SIG-M5 treated with dmso at 0.1 percent for 504 hours (cell line): ENCODE data around the gene RETN.

Experiments used
- DNase-seq: peaks from one replicate; lab custom pipeline; 2025; ENCODE audit not compliant: unreplicated experiment; lab: John Stamatoyannopoulos, UW

The RETN gene

DNA sequence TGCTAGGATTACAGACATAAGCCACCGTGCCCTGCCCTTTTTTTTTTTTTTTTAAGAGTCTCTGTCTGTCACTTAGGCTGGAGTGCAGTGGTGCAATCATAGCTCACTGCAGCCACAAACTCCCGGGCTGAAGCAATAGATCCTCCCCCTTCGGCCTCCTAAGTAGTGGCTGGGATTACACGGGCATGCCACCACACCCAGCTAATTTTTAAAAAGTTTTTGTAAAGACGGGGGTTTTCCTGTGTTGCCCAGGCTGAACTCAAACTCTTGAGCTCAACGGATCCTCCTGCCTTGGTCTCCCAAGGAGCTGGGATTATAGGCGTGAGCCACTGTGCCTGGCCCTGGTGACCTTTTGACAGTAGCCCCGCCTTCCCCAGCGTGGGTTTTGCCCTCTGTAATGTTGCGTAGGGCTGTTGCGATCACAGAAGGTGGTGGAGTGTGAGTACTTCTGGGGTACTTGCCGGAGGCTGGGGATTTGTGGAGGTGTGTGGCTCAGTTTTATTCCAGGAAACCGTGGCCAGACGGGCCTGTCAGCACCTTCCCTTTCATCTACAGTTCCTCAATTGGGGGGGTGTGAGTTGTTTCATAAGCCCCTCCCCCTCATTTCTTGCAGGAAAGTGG, 11.6 kb upstream of the RETN start:
- peak; percentile 87 for DNase-seq

DNA sequence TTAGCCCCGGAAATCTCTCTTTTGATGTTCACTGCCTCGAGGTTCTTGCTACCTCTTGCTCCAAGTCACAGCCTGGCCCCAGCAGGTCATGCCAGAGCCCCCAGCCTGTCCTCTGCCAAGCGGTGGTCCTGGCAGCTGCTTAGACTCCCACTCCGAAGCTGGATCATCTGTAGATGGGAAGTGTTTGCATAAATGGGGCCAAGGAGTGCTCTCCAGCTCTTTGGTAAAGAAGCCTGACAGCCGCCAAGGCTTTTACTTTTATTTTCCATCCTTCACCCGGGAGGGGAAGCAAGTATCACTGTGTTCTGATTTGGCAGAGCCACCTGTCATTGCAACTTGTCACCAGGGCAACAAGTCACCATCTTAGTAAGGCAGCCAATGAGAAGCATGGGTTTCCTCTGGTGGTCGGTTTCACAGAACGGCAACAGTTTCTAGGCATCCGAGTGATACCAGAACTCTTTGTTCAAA, 10.6 kb upstream of the RETN start:
- peak; percentile 40 for DNase-seq

DNA sequence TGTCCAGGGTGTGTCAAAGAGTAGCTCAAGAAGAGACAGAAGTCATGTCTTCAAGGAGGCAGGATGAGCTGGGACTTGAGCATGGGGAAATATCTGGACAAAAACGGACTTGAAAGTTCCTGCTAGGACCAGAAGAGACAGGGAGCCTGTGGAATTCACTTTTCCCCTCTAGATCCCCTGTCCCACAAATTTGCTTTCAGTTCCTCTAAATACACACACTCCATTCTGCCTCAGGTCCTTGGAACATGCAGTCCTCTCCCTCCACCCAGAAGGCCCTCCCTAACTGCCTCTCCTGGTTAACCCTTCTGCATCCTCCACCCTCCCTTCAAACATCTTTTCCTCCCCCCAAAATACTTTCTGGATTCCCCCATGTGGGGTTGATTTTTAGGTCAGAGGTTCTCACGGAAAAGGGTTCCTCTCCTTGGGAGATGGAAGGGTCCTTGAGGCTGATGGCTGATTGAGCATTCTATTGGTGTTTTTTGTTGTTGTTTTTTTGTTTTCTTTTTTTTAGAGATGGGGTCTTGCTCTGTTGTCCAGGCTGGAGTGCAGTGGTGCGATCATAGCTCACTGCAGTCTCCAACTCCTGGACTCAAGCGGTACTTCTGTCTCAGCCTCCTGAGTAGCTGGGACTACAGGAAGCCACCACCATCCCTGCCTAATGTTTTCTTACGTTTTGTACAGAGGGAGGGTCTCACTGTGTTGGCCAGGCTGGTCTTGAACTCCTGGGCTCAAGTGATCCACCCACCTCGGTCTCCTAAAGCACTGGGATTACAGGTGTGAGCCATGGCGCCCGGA, 6.9 kb upstream of the RETN start:
- DNase-seq: no peak

DNA sequence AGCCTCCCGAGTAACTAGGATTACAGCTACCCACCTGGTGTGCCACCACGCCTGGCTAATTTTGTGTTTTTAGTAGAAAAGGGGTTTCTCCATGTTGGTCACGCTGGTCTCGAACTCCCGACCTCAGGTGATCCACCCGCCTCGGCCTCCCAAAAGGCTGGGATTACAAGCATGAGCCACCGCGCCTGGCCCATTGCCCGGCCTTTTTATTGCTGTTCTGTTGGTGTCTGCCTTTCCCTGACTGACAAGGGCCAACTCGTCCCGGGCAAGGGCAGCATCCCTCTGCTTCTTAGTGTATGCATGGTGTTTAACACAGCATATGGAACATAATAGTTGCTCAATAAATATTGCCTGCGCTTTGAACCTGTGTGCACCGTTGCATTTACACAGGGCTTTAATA, 6.2 kb upstream of the RETN start:
- no peak for DNase-seq

DNA sequence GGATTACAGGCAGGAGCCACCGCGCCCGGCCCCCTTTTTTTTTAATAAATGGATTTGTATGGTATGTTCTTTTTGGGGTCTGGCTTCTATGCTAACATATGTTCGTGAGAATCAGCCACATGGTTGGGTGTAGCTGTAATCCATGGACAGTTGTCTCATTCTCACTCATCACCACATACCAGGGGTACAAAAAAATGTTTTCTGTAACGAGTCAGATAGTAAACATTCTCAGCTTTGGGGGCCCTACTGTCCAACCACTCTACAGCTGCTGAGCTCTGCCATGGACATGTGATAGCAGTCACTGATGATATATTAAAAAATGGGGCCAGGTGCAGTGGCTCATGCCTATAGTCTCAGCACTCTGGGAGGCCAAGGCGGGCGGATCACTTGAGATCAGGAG, 5.1 kb upstream of the RETN start:
- DNase-seq: no peak

DNA sequence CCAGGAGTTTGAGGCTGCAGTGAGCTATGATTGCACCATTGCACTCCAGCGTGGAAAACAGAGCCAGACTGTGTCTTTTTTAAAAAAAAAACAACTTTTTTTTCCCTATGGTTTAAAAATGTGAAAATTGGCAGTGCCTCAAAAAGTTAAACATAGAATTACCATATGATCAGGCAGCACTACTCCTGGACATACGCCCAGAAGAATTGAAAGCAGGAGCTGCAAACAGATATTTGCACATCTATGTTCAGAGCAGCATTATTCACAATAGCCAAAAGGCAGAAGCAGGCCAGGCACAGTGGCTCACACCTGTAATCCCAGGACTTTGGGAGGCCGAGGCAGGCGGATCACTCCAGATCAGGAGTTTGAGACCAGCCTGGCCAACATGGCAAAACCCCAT, 3.8 kb upstream of the RETN start:
- no peak for DNase-seq

DNA sequence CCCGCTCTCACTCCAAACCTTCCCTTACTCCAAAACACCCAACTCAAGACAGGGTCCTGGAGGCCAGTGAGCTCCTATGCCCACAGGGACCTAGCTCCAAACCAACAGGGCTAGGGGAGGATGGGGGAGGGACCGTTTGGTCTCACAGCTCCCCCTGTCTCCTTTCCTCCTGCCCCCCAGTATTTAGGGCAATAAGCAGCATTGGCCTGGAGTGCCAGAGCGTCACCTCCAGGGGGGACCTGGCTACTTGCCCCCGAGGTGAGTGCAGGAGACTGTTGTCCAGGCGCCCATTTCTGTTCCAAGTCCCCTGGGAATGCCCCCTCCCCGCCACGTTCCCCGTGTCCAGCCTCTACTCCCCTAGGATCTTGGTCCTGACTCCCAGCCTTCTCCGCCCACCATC, 792 bp downstream of the RETN start:
- no peak for DNase-seq

DNA sequence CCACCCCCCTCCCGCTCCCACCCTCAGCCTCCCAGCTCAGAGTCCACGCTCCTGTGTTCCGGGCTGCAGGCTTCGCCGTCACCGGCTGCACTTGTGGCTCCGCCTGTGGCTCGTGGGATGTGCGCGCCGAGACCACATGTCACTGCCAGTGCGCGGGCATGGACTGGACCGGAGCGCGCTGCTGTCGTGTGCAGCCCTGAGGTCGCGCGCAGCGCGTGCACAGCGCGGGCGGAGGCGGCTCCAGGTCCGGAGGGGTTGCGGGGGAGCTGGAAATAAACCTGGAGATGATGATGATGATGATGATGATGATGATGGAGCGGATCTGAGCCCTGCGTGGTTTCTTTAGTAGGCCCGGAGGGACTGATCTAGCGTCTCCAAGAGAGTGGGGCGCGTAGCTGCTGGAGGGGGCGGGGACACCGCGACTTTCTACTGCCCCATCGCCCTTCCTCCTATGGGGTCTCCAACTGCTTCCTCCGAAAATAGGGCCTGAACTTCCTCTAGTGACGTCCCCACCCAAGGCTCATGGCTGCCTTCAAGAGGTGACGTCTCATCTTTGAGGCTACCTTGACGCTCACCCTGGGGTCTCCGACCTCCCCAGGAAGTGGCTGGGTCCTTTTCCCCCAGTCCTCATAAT, 1.4 kb downstream of the RETN start:
- peak; percentile 57 for DNase-seq

DNA sequence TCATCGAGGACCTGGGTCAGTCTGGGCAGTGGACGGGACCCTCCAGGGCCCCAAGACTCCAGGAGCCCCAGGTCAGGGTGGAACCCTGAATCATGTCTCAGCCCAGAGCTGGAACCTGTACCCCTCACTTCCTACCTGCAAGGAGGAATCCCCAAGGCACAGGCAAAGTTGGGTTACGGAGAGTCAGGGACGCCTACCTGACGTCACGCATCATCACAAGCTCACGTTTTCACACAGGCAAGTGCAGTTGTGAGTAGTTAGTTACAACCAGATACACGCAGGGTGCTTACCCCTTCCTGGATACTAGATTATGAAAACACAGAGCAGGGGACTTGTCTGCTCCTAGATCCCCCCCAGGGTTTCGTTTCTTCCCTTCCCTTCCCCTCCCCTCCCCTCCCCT, 1.9 kb downstream of the RETN start:
- DNase-seq: peak; percentile 46

DNA sequence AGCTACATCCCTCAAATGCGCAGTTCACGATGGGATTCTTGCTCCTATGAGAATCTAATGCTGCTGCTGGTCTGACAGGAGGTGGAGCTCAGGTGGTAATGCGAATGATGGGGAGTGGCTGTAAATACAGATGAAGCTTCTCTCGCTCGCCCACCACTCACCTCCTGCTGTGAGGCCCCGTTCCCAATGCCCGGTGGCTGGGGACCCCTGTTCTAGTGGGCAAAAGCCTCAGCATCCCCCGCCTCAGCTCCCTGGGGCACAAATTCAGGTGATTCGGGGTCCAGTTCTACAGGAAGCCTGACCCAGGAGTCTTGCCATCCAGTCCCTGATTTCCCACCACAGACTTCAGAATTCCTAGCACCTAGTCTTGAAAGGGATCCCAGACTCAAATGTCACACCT, 3.7 kb downstream of the RETN start:
- no peak for DNase-seq

DNA sequence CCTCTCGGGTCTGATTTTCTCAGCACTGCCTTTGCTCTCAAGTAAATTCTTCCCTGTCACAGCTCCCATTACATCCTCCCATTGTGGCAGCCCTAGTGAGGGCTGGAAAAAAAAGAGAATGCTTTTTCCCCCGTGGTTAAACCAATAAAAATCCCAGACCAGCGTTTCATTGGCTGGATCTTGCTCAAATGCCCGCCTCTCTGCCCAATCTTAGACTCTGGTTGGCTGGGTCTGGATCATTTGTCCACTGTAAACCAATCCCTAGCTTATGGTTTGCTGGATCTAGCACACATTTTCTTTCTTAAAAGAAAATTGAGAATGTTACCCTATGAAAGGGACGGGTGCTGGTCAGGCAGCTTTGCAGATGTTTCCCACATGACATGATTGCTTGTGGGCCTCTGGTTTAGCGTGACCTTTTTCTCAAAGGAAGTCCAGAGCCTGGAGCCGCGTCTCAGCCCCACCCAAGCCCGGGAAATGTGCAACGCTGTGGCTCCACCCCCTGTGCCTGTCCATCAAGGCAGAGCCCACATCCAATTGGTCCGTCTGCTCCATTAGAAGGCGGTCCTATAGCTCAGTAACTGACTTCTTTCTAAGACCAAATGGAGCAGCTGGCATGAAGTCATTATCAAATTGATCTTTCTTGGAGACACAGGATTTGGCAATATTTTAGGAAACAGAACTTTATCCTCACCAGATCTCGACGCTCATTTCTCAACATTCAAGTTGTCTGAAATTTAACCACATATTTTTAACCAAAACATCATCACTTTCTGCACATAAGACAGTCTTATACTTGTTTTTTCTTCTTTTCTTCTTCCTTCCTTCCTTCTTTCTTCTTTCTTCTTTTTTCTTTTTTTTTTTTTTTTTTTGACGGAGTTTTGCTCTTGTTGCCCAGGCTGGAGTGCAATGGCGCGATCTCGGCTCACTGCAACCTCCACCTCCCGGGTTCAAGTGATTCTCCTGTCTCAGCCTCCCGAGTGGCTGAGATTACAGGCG, 5.5 kb downstream of the RETN start:
- DNase-seq: peak; percentile 96

DNA sequence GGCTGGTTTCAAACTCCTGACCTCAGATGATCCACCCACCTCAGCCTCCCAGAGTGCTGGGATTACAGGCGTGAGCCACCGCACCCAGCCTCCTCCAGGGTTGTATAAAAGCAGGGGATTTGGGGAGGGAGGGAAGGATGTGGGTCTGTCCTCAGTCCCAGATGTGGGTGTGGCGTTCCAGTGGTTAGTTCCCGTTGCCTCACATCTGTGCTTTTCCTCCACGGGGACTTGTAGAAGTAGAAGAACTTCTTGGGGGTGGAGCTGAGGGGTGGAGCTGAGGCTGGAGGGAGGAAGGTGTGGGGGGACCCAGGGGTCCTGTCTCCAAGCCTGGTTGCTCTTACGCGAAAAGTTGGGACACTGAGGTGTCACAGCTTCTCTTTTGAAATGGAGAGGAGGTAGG, 7.5 kb downstream of the RETN start:
- DNase-seq: peak; percentile 97

DNA sequence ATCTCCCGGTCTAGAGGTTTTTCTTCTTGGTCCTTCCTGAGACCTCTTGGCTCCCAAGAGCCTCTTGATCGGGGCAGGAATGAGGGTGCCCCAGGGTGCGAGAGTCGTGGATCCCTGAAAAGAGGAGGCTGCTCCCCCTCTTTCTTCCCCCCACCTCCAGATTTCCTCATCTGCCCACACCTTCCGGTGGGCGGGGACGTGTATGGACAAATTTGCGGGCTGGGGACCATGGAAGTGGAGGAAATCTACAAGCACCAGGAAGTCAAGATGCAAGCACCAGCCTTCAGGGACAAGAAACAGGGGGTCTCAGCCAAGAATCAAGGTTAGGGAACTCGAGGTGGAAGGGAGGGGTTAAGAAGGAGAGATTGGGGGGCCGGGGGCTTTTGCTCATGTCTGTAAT, 8.0 kb downstream of the RETN start, which contains the start of gene MCEMP1:
MCEMP1 (plus strand) TSS at position 237 of the 400 bp plus-strand sequence; CDS start at position 268, 31 bp downstream.
- DNase-seq: peak; percentile 74

DNA sequence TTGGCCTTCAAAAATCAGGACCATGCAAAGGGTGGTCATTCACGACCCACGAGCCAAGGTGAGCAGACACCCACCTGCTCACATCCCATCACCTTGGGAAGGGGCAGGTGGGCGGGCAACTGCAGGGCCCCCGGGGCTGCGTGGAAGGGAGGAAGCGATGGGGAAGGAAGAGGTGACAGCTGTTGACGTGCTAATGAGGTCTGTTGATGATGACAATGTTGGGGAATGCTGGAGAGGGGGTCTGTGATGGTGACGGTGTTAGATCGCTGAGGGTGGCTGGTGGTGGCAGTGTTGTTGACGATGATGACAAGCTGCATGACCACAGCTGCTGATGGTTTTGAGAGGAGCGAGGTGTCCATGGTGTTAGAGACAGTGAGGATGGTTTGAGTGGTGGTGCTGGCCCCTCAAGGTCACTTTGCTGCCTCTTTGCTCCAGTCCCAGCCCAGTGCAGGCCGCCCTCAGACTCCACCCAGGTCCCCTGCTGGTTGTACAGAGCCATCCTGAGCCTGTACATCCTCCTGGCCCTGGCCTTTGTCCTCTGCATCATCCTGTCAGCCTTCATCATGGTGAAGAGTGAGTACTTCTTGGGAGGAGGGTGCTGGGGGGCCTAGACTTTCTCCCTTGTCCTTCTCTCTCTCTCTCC, 8.9 kb downstream of the RETN start:
- peak; percentile 46 for DNase-seq

DNA sequence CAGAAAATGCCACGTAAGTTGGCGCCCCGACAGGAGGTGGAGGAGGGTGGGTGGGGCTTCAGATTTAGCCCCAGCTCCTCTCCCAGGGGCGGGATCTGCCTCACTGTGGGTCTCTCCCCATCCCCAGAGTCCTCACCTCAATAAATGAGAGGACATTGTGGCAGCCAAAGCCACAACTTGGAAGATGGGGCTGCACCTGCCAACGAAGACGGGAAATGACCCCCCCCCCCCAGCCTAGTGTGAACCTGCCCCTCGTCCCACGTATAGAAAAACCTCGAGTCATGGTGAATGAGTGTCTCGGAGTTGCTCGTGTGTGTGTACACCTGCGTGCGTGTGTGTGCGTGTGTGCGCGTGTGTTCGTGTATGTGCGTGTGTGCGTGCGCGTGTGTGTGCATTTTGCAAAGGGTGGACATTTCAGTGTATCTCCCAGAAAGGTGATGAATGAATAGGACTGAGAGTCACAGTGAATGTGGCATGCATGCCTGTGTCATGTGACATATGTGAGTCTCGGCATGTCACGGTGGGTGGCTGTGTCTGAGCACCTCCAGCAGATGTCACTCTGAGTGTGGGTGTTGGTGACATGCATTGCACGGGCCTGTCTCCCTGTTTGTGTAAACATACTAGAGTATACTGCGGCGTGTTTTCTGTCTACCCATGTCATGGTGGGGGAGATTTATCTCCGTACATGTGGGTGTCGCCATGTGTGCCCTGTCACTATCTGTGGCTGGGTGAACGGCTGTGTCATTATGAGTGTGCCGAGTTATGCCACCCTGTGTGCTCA, 10.3 kb downstream of the RETN start:
- DNase-seq: peak; percentile 43

DNA sequence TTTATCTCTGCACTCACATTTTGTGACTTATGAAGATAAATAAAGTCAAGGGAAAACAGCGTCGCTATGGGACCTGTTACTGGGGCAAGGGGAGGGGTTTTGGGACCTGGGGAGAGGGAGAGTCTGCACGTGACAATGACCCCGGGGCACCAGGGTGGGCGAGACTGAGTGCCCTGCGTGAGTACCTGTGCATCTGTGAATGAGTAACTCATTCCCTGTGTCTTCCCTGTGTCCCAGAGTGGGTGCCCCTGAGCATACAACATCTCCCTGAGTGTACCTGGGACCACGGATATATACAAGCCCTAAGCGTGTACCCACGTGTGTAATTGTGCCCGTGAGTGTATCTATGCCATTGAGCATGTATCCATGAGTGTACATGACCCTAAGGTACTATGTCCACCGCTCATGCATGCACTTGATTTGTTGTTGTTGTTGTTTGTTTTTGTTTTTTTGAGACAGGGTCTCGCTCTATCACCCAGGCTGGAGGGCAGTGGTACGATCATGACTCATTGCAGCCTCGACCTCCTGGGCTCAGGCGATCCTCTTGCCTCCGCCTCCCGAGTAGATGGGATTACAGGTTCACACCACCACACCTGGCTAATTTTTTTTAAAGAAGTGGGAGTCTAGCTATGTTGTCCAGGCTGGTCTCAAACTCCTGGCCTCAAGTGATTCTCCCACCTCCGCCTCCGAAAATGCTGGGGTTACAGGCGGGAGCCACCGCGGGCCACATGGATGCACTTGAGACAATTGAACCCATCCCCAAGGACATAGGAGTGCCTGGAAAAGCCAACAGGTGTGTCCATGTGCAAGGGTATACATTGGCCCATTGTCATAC, 11.1 kb downstream of the RETN start:
- no peak for DNase-seq

DNA sequence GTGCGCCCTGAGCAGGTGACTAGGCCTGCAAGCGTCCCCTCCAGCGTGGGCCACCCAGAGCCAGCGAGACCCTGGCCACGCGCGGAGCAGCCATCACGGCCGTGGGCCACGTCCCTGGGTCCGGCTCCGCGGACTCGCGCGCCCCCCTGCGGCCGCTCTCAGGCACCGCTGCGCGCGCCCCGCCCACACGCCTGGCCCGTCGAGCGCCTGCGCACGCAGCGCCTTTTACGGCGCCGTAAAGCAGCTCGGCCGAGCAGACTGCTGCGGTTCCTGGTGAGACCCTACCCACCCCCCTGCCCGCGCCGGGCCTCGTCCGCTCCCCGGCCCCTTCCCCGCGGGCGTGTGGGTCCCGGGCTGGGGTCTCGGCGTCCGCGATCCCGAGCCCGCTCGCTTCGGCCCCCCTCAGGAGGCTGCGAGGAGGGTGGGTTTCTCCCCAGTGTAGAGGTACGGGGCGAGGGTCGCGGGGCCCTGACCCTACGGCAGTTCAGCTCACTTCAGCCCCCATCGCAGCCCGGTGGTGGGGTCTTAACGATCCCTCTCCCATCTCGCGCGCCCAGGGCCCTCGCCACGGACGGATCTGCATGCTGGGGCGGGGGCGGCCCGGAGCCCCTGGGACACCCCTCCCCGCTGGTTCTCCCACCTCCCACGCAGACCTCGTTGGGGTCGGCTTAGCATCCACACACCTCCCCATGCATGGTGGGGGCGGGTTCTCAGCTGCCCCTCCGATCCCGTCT, 11.9 kb downstream of the RETN start, which contains the start of gene TRAPPC5:
TRAPPC5 (plus strand) TSS at position 228 of the 734 bp plus-strand sequence. CDS start 1,421 bp downstream, outside the sequence.
- DNase-seq: peak; percentile 47
